Measurements from ENCODE around the gene BMP8A. TPM values are rescaled to one million over a fixed set of nuclear protein-coding genes. Genes with fewer than 3 reads are reported as not detected.

BMP8A gene
- total and polyA plus RNA-seq, 8 donors, result 0.26 to 6.0 (median 1.5) TPM

GRCh38 chr1:39573736-39574624, 82.5 kb downstream of the BMP8A start:
- peak overlapping the region; percentile 48 to 92 (median 84) for H3K4me3 ChIP-seq
- peak in 2 of 4 donors; percentile 6 to 8 for ATAC-seq
- H3K27me3 ChIP-seq, result no peaks in the 10 kb centered on the region
- intact Hi-C loops (cut with DNase I), result no loop called here
- no peaks in the 10 kb centered on the region for H3K9me3 ChIP-seq
- TF ChIP-seq CTCF (IDR thresholded peaks at IDR 0.05), result no peak
- WGBS, 2 donors, result 21 to 23% methylated on average over 12 of the region's 12 CpGs
- FAIRE-seq, result no peak
- peaks cover 0 to 32% (median 20%) of the 10 kb centered on the region in 3 donors for H3K36me3 ChIP-seq
- peak overlapping the region in 1 of 4 donors; percentile 85 for H3K27ac ChIP-seq
- no peak for DNase-seq
- peaks cover 9 to 47% (median 17%) of the 10 kb centered on the region in 3 donors for H3K4me1 ChIP-seq

- DNase-seq (peak in 2 of 6 donors; percentile 45 to 46), ATAC-seq (peak; percentile 35 to 58 (median 52)), FAIRE-seq (no peak)
- no peaks in the 10 kb centered on the region for H3K27me3 ChIP-seq
- no peak for TF ChIP-seq CTCF (IDR thresholded peaks at IDR 0.05)
- no peaks in the 10 kb centered on the region for H3K9me3 ChIP-seq
- peak overlapping the region; percentile 48 to 92 (median 84) for H3K4me3 ChIP-seq
- intact Hi-C loops (cut with DNase I), result no loop called here
- 15% methylated on average over 5 of the region's 5 CpGs for WGBS, 2 donors
- H3K27ac ChIP-seq, result peak overlapping the region; percentile 75 to 85 (median 80)
- H3K36me3 ChIP-seq, result peaks cover 0 to 26% (median 15%) of the 10 kb centered on the region in 3 donors
- peaks cover 9 to 41% (median 17%) of the 10 kb centered on the region in 3 donors for H3K4me1 ChIP-seq
Measured at GRCh38 chr1:39574646-39575045, 83.2 kb downstream of the BMP8A start.

Other genes starting within 250 kb of the BMP8A start
- 100 to 1,000 TPM; 322 to 675 (median 563) TPM for gene PABPC4, start 85.2 kb downstream of the BMP8A start, total RNA-seq
- gene PABPC4, start 85.2 kb downstream of the BMP8A start, polyA plus RNA-seq, result 100 to 1,000 TPM; 166 to 263 TPM
- 10 to 100 TPM; 22.9 to 34.6 (median 32.3) TPM for gene HEYL, start 148.0 kb downstream of the BMP8A start, total RNA-seq
- 10 to 100 TPM; 12.0 to 19.3 TPM for gene HEYL, start 148.0 kb downstream of the BMP8A start, polyA plus RNA-seq
- gene NT5C1A, start 180.5 kb downstream of the BMP8A start, total RNA-seq, result 1 to 10 TPM in 4 of 6 donors, under 1 TPM in 2; 0.56 to 4.5 (median 2.3) TPM
- under 1 TPM; 0.07 to 0.34 TPM for gene NT5C1A, start 180.5 kb downstream of the BMP8A start, polyA plus RNA-seq
- 1 to 10 TPM in 4 of 6 donors, under 1 TPM in 2; 0.15 to 7.8 (median 1.9) TPM for gene HPCAL4, start 199.8 kb downstream of the BMP8A start, total RNA-seq
- under 1 TPM; 0.61 to 0.76 TPM for gene HPCAL4, start 199.8 kb downstream of the BMP8A start, polyA plus RNA-seq
- 10 to 100 TPM; 18.1 to 36.8 (median 27.1) TPM for gene PPIE, start 247.2 kb downstream of the BMP8A start, total RNA-seq
- 10 to 100 TPM; 23.7 to 42.5 TPM for gene PPIE, start 247.2 kb downstream of the BMP8A start, polyA plus RNA-seq

All from pancreas (tissue), 10 donors.